ENCODE measurements around the gene LINGO3. TPM values are rescaled to one million over a fixed set of nuclear protein-coding genes. Genes with fewer than 3 reads are reported as not detected.
A peak's percentile ranks its signal among the peaks of the same experiment; 100 is the strongest.

LINGO3 gene
- total RNA-seq, 1 experiment from 2014 or later, result 1.3 TPM

- intact Hi-C loops (cut with micrococcal nuclease; ENCODE audit: unreplicated experiment), result no loop called here
- H3K27ac Mint-ChIP-seq (ENCODE audit: unreplicated experiment), result no peak overlapping the region
Measured at GRCh38 chr19:2332341-2333026, 24.5 kb upstream of the LINGO3 start.

GRCh38 chr19:2331601-2332246, 23.8 kb upstream of the LINGO3 start:
- Mint-ChIP-seq H3K4me1 (ENCODE audit: low read depth, unreplicated experiment) (peaks cover 40% of the 10 kb centered on the region), H3K4me3 (ENCODE audit: unreplicated experiment) (peak overlapping the region; percentile 87), H3K27me3 (ENCODE audit: insufficient read depth, unreplicated experiment) (no peaks in the 10 kb centered on the region), H3K36me3 (ENCODE audit: insufficient read depth, unreplicated experiment) (peaks cover 60% of the 10 kb centered on the region), H3K27ac (ENCODE audit: unreplicated experiment) (peak overlapping the region; percentile 94), H3K9me3 (ENCODE audit: unreplicated experiment) (no peaks in the 10 kb centered on the region)
- no peak for DNase-seq
- peaks cover 2% of the 10 kb centered on the region; the same call in 1 of the 2 replicates for H3K9me3 ChIP-seq
- ChIA-PET CTCF (interaction anchor here (0.6 to 1.5 kb wide), 3 partner anchors 59 to 279 kb away, joined by 3 to 4 read pairs (median 3); no protein-coding TSS in a partner anchor), POLR2A (no interaction called here)
- intact Hi-C loops (cut with micrococcal nuclease; ENCODE audit: unreplicated experiment), result loop anchor here (2.0 kb wide), 1 partner anchor 59 kb away; no protein-coding TSS in a partner anchor
- no TSS peak for BruUV-seq (replicated peaks)
- H3K27me3 ChIP-seq (replicated peaks; ENCODE audit: control insufficient read depth, insufficient read depth, low read length), result no peaks in the 10 kb centered on the region
- 0 out of 2 replicates have a peak overlapping the region, but pooled peaks have one; percentile 0 for H3K4me3 ChIP-seq (ENCODE audit: low read depth, low read length)
- H3K4me1 ChIP-seq, result peaks cover 40% of the 10 kb centered on the region
- H3K36me3 ChIP-seq (ENCODE audit: control insufficient read depth, insufficient read depth, low read length), result peaks cover 4% of the 10 kb centered on the region
- no peak for TF ChIP-seq CTCF (IDR thresholded peaks at IDR 0.05; ENCODE audit: insufficient read depth in 1 of 2, low read depth in 1 of 2, low read length in 1 of 2, severe bottlenecking in 1 of 2, unreplicated experiment in 1 of 2)

More at GRCh38 chr19:2332341-2333026, 24.5 kb upstream of the LINGO3 start:
- no peak for TF ChIP-seq CTCF (IDR thresholded peaks at IDR 0.05; ENCODE audit: insufficient read depth in 1 of 2, low read depth in 1 of 2, low read length in 1 of 2, severe bottlenecking in 1 of 2, unreplicated experiment in 1 of 2)
- CTCF ChIA-PET, result interaction anchor here (0.8 kb wide), 1 partner anchor 58 kb away, joined by 3 read pairs; no protein-coding TSS in a partner anchor
- Mint-ChIP-seq H3K9me3 (ENCODE audit: unreplicated experiment) (no peaks in the 10 kb centered on the region), H3K27me3 (ENCODE audit: insufficient read depth, unreplicated experiment) (no peaks in the 10 kb centered on the region), H3K36me3 (ENCODE audit: insufficient read depth, unreplicated experiment) (peaks cover 56% of the 10 kb centered on the region), H3K4me1 (ENCODE audit: low read depth, unreplicated experiment) (peaks cover 45% of the 10 kb centered on the region), H3K4me3 (ENCODE audit: unreplicated experiment) (no peak overlapping the region)
- POLR2A ChIA-PET, result no interaction called here
- no peak for DNase-seq
- H3K9me3 ChIP-seq, result peaks cover 2% of the 10 kb centered on the region; the same call in 1 of the 2 replicates
- no peaks in the 10 kb centered on the region for H3K27me3 ChIP-seq (replicated peaks; ENCODE audit: control insufficient read depth, insufficient read depth, low read length)
- peaks cover 44% of the 10 kb centered on the region for H3K4me1 ChIP-seq
- BruUV-seq (replicated peaks), result no TSS peak
- no peak overlapping the region for H3K4me3 ChIP-seq (ENCODE audit: low read depth, low read length)
- H3K36me3 ChIP-seq (ENCODE audit: control insufficient read depth, insufficient read depth, low read length), result peaks cover 4% of the 10 kb centered on the region

GRCh38 chr19:2330632-2331284, 22.8 kb upstream of the LINGO3 start:
- Mint-ChIP-seq H3K9me3 (ENCODE audit: unreplicated experiment) (no peaks in the 10 kb centered on the region), H3K4me1 (ENCODE audit: low read depth, unreplicated experiment) (peaks cover 32% of the 10 kb centered on the region), H3K27me3 (ENCODE audit: insufficient read depth, unreplicated experiment) (no peaks in the 10 kb centered on the region), H3K27ac (ENCODE audit: unreplicated experiment) (peak overlapping the region; percentile 94), H3K36me3 (ENCODE audit: insufficient read depth, unreplicated experiment) (peaks cover 64% of the 10 kb centered on the region), H3K4me3 (ENCODE audit: unreplicated experiment) (peak overlapping the region; percentile 87)
- H3K36me3 ChIP-seq (ENCODE audit: control insufficient read depth, insufficient read depth, low read length), result peaks cover 4% of the 10 kb centered on the region
- no TSS peak for BruUV-seq (replicated peaks)
- H3K9me3 ChIP-seq, result peaks cover 2% of the 10 kb centered on the region; the same call in 1 of the 2 replicates
- peaks cover 33% of the 10 kb centered on the region for H3K4me1 ChIP-seq
- peak; percentile 90 to 93 for DNase-seq
- POLR2A ChIA-PET, result interaction anchor here (1.4 kb wide), 1 partner anchor 96 kb away, joined by 3 read pairs; the partner anchor contains the start of gene TIMM13
- H3K4me3 ChIP-seq (ENCODE audit: low read depth, low read length), result peak overlapping the region; percentile 19
- intact Hi-C loops (cut with micrococcal nuclease; ENCODE audit: unreplicated experiment), result loop anchor here (2.0 kb wide), 1 partner anchor 60 kb away; no protein-coding TSS in a partner anchor
- no peaks in the 10 kb centered on the region for H3K27me3 ChIP-seq (replicated peaks; ENCODE audit: control insufficient read depth, insufficient read depth, low read length)
- TF ChIP-seq CTCF (IDR thresholded peaks at IDR 0.05; ENCODE audit: insufficient read depth in 1 of 2, low read depth in 1 of 2, low read length in 1 of 2, severe bottlenecking in 1 of 2, unreplicated experiment in 1 of 2), result no peak
- CTCF ChIA-PET, result interaction anchor here (0.5 to 1.5 kb wide), 6 partner anchors 15 to 785 kb away, joined by 3 to 4 read pairs (median 3); partner anchors contain the start of gene PLEKHJ1
